Suprapubic skin (tissue), 4 donors: Measurements from ENCODE around the gene TNFSF11. TPM values are rescaled to one million over a fixed set of nuclear protein-coding genes. Genes with fewer than 3 reads are reported as not detected.
A peak's percentile ranks its signal among the peaks of the same experiment; 100 is the strongest.

Experiments used
- DNase-seq, 2 donors: peaks; one replicate each; pipeline ENCODE4 v3.0.0-alpha.2; 2019; ENCODE audit warnings: low spot score in 2 of 2
- H3K27ac ChIP-seq: fragments of 200-600 bp; sonication (generic); one replicate; pipeline ENCODE4 v1.5.1; 2019
- H3K27me3 ChIP-seq: fragments of 200-600 bp; sonication (generic); one replicate; pipeline ENCODE4 v1.5.1; 2019
- H3K36me3 ChIP-seq: fragments of 200-600 bp; sonication (generic); one replicate; pipeline ENCODE4 v1.5.1; 2019
- H3K4me1 ChIP-seq: fragments of 200-600 bp; sonication (generic); one replicate; pipeline ENCODE4 v1.5.1; 2019
- H3K4me3 ChIP-seq: fragments of 200-600 bp; sonication (generic); one replicate; pipeline ENCODE4 v1.5.1; 2019; ENCODE audit warnings: mild to moderate bottlenecking
- H3K9me3 ChIP-seq: fragments of 200-600 bp; sonication (generic); one replicate; pipeline ENCODE4 v1.5.1; 2019
- CTCF ChIP-seq, 2 donors: fragments of 200-600 bp in 1 of 2; fragments of 450-650 bp in 1 of 2; sonication (generic) in 1 of 2; IDR thresholded peaks; one replicate each; pipeline ENCODE4 v1.5.1; 2016 to 2019; ENCODE audit warnings: antibody characterized with exemption in 2 of 2, mild to moderate bottlenecking in 1 of 2, moderate library complexity in 1 of 2
- EP300 ChIP-seq: sonication (generic); formaldehyde crosslinking; IDR thresholded peaks from one replicate; pipeline ENCODE4 v1.6.1; 2017; ENCODE audit warnings: antibody characterized with exemption
- POLR2A ChIP-seq, 2 donors: fragments of 450-650 bp; IDR thresholded peaks; one replicate each; pipeline ENCODE4 v1.6.1; 2017; ENCODE audit warnings: antibody characterized with exemption in 2 of 2, mild to moderate bottlenecking in 2 of 2, moderate library complexity in 2 of 2
- POLR2AphosphoS5 ChIP-seq, 3 donors: sonication (generic); formaldehyde crosslinking; IDR thresholded peaks; one replicate each; pipeline ENCODE4 v1.6.1; 2017; ENCODE audit warnings: antibody characterized with exemption in 3 of 3
- WGBS: methylation state at CpG from one replicate; pipeline ENCODE4 v1.1.5; 2018; 5-methylcytosine and 5-hydroxymethylcytosine counted together
- total RNA-seq, 4 donors: library from RNA; depleted of rRNA; stranded (reverse); fragments of >200 nt; gene quantifications; one replicate each; pipeline ENCODE4 v1.1.0, GENCODE V29; 2016

TNFSF11 gene
- total RNA-seq, 4 donors from 2014 or later, result 0.62 TPM; not detected in 3

- Histone ChIP-seq H3K27me3 (peaks cover 20% of the 10 kb centered on the region), H3K4me1 (peaks cover 9% of the 10 kb centered on the region), H3K27ac (no peak overlapping the region), H3K4me3 (no peak overlapping the region), H3K36me3 (no peaks in the 10 kb centered on the region), H3K9me3 (peaks cover 7% of the 10 kb centered on the region)
- WGBS, result 46% methylated on average over 3 of the region's 3 CpGs
- no peak for TF ChIP-seq POLR2AphosphoS5 (IDR thresholded peaks at IDR 0.05)
- no peak for TF ChIP-seq CTCF (IDR thresholded peaks at IDR 0.05)
- TF ChIP-seq POLR2A (IDR thresholded peaks at IDR 0.05), result no peak
- no peak for TF ChIP-seq EP300
- no peak for DNase-seq
Observed at GRCh38 chr13:42569576-42570344, 4.2 kb upstream of the TNFSF11 start.

GRCh38 chr13:42571895-42572294, 2.1 kb upstream of the TNFSF11 start:
- Histone ChIP-seq H3K9me3 (peaks cover 7% of the 10 kb centered on the region), H3K27me3 (peaks cover 35% of the 10 kb centered on the region), H3K27ac (no peak overlapping the region), H3K4me3 (no peak overlapping the region), H3K4me1 (peaks cover 15% of the 10 kb centered on the region), H3K36me3 (no peaks in the 10 kb centered on the region)
- DNase-seq, result no peak
- TF ChIP-seq CTCF (IDR thresholded peaks at IDR 0.05) (no peak), POLR2AphosphoS5 (IDR thresholded peaks at IDR 0.05) (no peak), POLR2A (IDR thresholded peaks at IDR 0.05) (no peak)
- 93% methylated on average over 2 of the region's 2 CpGs for WGBS

GRCh38 chr13:42574435-42575311, 721 bp downstream of the TNFSF11 start:
- H3K4me1 ChIP-seq, result peaks cover 15% of the 10 kb centered on the region
- peaks cover 41% of the 10 kb centered on the region for H3K27me3 ChIP-seq
- H3K27ac ChIP-seq, result no peak overlapping the region
- DNase-seq, result no peak
- TF ChIP-seq POLR2AphosphoS5 (IDR thresholded peaks at IDR 0.05) (no peak), EP300 (no peak), CTCF (IDR thresholded peaks at IDR 0.05) (no peak), POLR2A (IDR thresholded peaks at IDR 0.05) (no peak)
- H3K4me3 ChIP-seq, result peak overlapping the region; percentile 46
- WGBS, result 3% methylated on average over 34 of the region's 51 CpGs
- H3K36me3 ChIP-seq, result no peaks in the 10 kb centered on the region
- H3K9me3 ChIP-seq, result peaks cover 7% of the 10 kb centered on the region

- WGBS, result 75% methylated on average over 7 of the region's 7 CpGs
- DNase-seq, result no peak
Observed at GRCh38 chr13:42575938-42576337, 2.0 kb downstream of the TNFSF11 start.

More at GRCh38 chr13:42575938-42576337, 2.0 kb downstream of the TNFSF11 start:
- TF ChIP-seq CTCF (IDR thresholded peaks at IDR 0.05) (no peak), POLR2AphosphoS5 (IDR thresholded peaks at IDR 0.05) (no peak), EP300 (no peak), POLR2A (IDR thresholded peaks at IDR 0.05) (no peak)
- Histone ChIP-seq H3K4me3 (no peak overlapping the region), H3K27me3 (peaks cover 41% of the 10 kb centered on the region), H3K36me3 (no peaks in the 10 kb centered on the region), H3K9me3 (peaks cover 7% of the 10 kb centered on the region), H3K4me1 (peaks cover 15% of the 10 kb centered on the region), H3K27ac (no peak overlapping the region)
